ENCODE measurements around the gene ANK2.

ANK2 gene

DNA sequence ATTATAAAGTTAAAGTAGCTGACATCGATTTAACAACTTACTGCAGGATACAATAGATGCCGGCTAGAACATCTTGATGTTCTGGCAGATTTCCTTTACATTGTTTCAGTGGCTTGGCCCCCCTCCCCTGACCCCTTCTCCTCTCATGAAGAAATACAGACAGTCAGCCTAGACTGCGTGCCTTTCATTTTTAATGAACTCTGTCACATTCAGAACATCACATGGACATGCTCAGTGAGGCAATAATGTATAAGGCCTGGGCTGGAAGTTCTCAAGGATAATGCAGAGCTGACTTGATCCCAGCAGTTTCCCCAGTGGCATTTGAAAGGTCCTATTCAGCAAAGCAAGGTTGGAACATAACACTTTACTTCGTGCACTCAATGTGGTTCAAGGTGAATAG is 239.2 kb downstream of the ANK2 start:
- DNase-seq (ENCODE audit: low read depth in 2 of 2) = no peak

DNA sequence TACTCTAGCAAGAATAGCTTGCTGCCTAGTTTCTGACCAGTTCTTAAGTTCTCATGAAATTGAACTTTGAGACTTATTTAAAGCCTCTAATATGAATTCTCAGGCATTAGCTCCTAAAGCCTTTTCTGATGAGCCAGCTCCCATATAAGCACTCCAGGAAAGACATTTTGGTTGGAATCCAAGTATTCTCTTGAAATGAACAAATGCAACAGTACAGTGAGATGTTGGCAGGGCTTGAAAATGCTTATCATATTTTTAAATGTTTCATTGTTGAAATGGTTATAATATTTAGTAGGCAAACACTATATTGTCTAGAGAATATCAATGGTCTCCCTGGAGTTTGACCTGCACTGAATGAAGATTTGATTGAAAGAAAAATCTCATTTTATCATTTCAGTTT is 240.3 kb downstream of the ANK2 start:
- no peak for DNase-seq (ENCODE audit: low read depth in 2 of 2)

DNA sequence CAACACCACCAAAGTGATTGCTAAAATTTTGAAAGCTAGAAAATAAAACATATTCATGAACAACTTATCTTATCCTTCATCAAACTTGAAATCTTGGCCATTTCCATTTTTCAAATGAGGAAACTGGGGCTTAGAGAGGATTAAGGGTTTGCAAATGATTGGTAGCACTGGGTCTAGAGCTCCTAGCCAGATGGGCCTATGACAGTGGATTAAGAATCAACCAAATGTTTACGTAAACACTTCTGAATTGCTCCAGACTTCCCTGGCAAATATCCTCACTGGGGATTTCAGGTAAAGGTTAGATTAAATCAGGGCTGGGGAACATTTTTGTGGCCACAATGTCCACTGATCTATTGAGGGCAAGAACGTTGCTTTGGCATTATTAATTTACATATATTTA is 241.2 kb downstream of the ANK2 start:
- no peak for DNase-seq (ENCODE audit: low read depth in 2 of 2)

DNA sequence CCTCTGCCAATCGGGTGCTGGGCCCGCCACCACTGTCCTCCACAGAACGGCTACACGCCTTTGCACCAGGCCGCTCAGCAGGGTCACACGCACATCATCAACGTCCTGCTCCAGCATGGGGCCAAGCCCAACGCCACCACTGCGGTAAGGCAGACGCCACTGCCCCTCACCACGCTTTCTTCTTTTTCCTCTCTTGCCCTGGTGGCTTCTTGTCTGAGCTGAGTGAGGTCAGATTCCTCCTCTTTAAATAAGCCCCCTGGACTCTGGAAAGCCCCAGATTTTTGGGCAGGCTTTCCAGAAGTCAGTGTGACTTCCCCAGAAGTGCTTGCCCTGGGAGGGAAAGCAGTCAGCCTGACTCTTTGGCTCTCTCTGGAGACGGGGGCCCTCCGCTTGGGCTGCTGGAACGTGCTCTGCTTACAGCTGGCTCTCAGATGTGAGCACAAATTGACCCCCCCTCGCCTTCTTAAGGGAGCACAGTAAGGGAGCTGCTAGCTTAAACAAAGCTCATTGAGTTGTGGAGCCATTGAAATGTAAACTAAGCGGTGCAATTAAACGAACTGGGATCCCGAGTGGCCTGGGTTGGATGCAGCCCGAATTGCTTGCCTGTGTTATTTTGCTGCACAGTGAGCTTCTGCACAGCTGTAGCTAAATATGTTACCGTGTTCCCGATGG is 243.1 kb downstream of the ANK2 start:
- DNase-seq (ENCODE audit: low read depth in 2 of 2) = no peak

DNA sequence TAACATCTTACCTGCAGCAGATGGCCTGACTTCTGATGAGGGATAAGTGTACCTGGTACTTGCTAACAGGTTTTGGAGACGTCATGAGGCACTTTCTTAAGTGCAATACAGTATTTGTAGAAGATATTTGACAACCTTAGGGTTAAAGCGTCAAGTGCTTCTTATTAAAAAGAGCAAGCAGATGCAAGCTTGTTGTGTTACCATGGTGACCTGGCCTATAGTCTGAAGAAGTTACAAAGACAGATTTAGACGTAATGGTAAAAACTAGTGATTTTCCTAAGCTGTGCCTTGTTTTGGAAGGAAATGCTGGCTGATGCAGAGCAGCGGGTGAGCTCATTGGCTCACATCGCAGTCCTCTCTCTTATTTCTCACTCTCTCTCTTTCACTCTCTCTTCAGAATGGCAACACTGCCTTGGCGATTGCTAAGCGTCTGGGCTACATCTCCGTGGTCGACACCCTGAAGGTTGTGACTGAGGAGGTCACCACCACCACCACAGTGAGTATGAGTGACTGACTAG is 243.6 kb downstream of the ANK2 start:
- no peak for DNase-seq (ENCODE audit: low read depth in 2 of 2)

DNA sequence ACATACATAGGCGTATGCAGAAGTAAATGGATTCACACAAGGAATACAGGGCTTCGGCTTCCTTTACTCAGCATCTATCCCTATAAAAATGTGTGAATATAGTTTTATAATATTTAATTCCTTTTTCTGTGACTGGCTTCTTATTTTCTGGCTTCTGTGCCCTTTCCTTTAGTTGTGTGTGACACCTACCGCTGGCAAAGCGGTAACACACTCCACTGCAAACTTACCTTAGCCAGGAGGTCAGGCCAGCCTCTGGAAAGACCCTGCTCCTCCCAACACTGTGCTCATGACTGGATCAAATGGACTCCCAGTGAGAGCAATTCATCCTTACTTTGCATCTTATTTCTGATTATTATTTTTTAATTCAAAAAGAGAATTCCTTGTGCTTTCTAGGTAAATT is 244.2 kb downstream of the ANK2 start:
- DNase-seq (ENCODE audit: low read depth in 2 of 2) = no peak

DNA sequence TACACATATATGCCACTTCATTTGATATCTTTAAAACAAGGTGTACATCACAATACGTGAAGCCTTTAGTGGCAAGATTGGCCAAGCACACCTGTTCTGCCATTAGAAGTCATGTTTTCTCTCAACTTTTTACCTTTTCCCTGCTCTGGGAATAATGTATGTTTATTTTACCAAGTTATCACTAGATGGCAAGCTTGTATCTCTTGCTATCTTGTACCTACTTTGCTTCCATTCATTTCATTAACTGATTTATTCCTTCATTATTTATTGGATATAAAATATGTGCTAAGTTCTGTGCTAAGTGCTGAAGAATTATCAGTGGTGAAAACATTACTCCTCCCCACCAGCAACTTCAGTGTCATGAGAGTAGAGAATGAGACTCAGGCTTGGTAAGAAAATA is 245.5 kb downstream of the ANK2 start:
- no peak for DNase-seq (ENCODE audit: low read depth in 2 of 2)

DNA sequence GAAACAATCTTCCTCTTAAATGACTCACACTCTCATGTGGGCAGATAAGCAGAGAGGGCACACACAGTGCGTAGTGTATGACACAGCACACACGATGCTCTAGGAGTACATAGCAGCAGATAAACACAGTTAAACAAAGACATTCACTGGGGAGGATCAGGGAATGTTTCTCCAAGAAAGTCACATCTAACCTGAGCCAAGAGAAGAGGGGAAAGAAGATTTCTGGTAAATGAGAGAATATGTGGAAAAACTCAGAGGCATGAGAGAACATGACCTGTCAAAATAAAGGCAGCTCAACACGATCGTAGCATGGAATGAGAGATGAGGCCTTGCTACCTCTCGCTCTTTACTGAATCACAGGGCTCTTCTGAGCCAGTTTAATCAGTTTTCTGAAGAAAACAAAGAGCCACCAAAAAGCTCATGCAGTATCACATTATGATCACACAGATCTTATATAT is 251.0 kb downstream of the ANK2 start:
- DNase-seq (ENCODE audit: low read depth in 2 of 2) = no peak

DNA sequence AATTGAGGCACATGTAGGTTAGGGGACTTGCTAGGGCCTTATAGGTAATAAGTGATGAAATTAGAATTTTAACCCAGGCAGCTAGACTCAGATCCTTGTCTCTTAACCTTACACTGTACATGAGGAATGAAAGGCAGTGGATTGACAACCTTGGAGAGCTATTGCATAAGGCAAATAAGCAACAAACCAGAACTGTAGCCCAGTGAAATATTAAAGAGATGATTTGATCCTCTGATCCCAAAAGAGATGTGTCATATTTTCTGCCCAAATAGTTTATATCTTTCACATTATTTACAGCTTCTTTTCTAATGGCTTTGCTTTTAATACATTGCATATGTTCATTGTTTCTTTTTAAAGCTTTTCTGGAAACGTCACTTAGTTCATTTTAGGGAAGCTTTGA is 252.6 kb downstream of the ANK2 start:
- DNase-seq (ENCODE audit: low read depth in 2 of 2) = no peak

DNA sequence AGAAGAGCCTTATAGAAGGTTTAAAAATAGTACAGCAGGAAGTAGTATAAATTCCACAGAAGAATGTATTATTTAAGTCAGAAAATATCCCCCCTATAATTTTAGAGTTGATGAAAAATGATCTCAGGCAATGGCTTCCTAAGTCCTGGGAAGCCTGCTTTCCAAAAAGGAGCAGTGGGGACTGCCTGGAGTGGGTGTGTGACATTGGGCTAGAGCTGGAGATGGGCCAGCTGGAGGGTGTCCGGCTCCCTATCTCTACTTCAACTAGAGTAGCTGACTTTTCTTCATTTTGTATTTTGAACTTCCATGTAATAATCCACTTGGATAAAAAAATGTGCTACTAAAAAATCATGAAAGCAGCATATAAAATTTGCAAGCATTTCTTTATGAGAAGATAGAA is 253.9 kb downstream of the ANK2 start:
- DNase-seq (ENCODE audit: low read depth in 2 of 2) = no peak

DNA sequence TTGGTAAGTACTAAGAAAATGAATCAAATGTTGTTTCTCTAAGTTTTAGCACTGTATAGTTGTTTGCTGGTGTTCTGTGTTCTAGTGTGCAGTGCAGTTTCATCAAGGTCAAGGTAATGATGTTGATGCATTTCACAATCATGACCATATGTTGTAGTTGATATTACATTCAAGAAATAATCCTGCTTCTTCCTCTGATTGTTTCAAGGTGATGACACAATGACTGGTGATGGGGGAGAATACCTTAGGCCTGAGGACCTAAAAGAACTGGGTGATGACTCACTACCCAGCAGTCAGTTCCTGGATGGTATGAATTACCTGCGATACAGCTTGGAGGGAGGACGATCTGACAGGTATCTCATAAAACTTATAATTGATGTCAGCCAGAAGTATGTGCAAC is 261.6 kb downstream of the ANK2 start:
- DNase-seq (ENCODE audit: low read depth in 2 of 2) = no peak

DNA sequence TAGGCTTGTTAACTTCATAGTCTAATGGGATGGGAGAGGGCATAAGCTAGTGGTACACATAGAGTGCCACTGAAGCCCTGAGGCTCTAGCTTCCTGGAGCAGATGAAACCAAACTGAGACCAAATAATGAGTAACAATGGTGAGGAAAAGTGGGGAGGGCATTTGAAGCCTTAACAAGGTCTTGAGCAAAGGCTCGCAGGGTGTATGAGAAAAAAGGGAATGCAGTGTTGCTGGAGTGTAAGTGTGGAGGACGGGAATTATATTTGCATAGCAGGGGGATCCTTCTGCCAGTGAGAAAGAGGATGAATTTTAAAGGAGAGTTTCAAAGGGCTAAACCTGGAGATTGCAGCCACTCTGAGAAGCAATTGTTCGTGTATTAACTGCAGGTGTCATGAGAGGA is 263.1 kb downstream of the ANK2 start:
- DNase-seq (ENCODE audit: low read depth in 2 of 2) = no peak

DNA sequence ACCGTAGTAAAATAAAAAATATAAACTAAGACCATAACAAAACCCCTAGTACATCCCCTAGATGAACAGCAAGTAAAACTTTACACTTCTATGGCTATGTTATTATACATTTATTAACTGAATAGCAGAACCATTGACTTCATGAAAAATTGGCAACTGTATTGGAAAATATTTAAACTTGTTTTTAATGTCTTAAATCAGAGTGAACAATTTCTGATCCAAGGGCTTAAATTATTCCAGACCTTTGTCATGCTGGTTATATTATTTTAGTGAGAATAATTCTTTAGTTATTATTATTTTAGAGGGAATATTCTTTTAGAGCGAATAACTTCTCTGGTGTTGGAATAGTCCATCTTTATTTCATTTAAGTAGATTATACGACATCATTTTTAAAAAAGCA is 265.0 kb downstream of the ANK2 start:
- DNase-seq (ENCODE audit: low read depth in 2 of 2) = no peak

DNA sequence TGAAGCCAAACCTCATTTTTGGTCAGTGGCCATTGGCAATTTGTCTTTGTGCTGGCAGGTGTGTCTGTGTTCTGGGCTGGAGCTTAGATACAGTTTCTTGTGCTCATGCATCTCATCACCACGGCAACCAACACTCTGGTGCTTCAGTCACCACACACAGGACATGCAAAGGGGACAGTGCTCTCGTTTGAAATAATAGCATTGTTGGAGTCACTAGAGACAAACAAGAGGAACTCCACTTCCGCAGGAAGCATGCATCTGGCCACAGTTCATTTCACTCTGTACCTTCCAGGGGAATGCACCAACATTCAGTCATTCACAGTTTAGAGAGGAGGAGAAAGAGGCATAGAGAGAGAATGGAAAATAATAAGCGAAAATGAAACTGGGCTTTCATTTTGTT is 267.4 kb downstream of the ANK2 start:
- no peak for DNase-seq (ENCODE audit: low read depth in 2 of 2)

DNA sequence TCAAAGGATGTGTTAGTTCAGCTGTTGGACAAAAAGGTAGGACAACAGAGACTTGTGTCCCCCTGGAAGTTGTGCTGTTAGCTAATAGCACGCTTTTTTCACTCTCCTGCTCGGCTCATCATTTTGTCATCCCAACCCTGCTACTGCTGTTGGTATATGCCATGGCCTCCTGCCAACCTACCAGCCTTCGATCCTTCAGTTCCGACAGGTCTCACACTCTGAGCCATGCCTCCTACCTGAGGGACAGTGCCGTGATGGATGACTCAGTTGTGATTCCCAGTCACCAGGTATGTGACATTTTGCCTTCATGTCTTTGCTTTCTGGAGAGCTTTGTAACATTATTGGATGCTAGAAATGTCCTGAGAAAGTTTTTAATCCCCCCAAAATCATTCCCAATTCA is 268.1 kb downstream of the ANK2 start:
- DNase-seq (ENCODE audit: low read depth in 2 of 2) = no peak

DNA sequence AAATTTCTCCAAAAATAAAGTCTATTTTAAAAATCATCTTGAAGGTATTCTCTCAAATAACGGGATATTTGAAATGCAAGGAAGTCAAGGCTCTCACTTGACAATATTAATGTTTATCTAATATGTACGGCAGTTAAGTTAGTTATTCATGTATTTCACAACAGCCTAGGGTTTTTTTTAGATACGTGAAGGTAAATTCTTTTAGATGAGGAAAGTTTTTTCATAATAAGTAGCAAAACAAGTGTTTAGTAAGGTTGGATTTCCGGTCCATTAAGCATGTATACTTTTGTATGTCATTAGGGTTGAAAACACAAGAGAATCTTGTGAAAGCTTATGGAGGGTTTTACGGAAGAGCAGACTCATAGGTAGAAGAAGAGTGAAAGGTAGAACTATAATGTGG is 273.3 kb downstream of the ANK2 start:
- no peak for DNase-seq (ENCODE audit: low read depth in 2 of 2)

DNA sequence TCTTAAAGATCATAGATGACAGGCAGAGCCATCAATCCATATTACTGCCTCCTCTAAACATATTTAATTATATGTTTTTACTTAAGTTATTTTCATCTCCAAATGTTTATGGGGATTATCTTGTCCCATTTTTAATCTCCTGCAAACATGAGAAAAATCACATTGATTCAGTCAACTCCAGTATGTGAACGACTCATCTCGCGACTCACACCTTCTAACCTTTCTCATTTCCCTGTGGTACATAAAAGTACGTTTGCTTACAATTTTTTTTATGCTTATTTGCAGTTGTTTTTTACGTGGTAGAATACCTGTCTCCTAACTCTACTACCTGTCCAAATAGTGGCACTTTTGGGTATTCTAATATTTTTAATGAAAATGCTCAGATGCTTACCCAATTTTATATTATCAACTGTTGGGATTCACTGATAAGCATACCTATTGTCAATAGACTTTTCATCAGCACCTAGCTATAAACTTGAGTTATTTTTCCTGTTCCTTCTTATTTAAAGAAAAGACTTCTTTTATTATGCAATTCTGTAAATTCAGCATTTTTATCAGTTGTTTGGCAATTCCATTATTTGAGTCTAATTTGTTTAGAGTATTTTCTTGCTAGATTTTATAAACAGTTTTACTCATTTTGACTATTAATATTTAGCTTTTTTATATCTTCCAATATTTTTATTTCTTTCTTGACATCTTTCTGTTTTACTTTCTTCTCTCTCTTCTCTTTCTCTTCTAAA is 276.6 kb downstream of the ANK2 start:
- DNase-seq (ENCODE audit: low read depth in 2 of 2) = no peak

DNA sequence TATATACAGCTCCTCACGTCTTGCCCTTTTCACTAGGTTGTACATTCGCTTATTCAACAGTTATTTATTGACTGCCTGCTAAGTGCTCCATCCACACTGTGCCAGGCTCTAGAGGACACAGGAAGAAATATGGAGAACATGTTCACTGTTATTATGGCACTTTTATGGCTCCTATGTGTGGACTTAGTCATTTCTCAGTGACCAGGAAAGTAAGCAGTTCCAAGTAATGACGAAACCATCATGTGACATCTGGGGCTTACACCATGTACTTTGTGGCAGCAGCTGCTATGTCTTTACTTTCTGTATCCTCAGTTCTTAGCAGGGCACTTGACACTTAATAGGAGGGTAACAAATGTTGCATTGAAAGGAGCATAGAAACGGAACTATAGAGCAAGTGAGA is 278.0 kb downstream of the ANK2 start:
- no peak for DNase-seq (ENCODE audit: low read depth in 2 of 2)

DNA sequence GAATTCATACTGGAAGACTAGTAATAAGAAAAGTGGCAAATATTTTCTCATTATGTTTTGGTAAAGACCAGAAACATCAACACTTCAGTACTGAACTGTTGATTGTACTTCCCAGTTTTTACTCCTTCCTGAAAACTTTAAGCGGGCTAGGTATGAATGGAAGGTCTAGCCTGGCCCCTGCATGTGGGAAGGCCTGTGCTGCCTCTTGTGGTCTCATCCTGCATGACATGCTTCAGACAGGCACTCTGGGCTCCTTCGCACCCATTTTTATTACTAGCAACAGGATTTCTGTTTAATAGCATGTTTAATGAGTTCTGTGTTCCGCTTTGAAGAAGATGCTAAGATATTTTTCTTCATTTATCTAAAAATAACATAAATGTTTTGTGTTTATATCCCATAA is 279.1 kb downstream of the ANK2 start:
- no peak for DNase-seq (ENCODE audit: low read depth in 2 of 2)

DNA sequence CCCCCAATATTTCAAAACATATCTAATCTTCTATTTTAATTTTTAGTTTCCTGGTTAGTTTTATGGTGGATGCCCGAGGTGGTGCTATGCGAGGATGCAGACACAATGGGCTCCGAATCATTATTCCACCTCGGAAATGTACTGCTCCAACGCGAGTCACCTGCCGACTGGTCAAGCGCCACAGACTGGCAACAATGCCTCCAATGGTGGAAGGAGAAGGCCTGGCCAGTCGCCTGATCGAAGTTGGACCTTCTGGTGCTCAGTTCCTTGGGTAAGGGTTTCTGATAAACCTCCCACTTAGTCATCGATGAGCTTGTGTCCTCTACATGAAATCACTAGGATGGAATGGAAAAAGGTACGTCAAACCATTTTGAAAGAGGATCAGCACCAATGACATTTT is 280.7 kb downstream of the ANK2 start:
- no peak for DNase-seq (ENCODE audit: low read depth in 2 of 2)

DNA sequence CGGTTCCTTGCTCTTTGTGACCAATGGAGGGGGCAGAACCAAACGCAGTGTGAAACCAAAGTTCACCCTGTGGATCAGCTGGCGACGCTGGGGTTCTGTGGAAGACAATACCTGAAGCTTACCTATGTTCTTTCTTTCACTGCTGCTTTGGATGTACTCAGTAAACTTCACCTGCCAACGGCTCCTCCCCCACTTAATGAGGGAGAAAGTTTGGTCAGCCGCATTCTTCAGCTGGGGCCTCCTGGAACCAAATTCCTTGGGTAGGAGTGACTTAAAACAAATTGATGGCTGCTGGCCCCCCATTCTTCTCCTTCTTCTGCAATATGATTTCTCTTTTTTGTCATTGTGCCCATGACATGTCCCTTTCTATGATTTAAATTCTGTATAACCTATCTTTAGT is 282.4 kb downstream of the ANK2 start:
- DNase-seq (ENCODE audit: low read depth in 2 of 2) = no peak

DNA sequence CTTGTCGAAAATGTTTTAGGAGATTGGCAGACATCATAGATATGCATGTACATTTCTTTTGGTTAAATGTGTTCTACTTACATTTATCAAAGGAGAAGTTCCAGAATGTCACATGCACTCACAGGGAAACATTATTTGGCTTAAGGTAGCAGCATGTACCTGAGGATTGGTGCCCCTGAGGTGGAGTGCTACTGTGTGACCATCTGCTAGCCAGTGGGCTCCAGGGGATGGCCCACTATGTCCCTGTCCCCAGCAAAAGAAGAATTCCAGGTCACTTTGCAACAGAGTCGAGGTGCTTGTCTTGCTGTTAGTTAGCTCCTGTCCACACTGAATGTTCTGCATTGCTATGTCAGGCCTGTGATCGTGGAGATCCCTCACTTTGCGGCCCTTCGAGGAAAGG is 283.2 kb downstream of the ANK2 start:
- no peak for DNase-seq (ENCODE audit: low read depth in 2 of 2)

DNA sequence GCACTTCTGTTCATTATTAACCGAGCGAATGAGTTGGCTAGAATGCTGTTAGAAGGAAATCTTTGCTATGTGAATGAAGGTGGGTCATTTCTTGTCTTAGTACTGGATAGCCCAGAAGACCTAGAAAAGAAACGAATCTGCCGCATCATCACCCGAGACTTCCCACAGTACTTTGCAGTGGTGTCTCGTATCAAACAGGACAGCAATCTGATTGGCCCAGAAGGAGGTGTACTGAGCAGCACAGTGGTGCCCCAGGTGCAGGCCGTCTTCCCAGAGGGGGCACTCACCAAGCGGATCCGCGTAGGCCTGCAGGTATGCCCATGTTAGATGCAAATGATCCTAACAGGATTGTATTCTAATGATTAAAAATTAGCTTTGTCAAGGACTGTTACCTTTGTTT is 286.3 kb downstream of the ANK2 start:
- DNase-seq (ENCODE audit: low read depth in 2 of 2) = no peak

DNA sequence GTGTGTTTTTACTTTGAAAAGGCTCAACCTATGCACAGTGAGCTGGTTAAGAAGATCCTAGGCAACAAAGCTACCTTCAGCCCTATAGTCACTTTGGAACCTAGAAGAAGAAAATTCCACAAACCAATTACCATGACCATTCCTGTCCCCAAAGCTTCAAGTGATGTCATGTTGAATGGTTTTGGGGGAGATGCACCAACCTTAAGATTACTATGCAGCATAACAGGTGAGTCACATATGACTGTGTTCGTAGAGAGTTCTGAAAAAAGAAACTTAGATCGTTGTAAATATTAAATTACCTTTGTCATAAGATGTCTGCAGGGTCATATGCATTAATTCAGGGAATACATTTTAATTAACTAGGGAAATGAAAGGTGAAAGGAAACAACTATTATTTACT is 287.1 kb downstream of the ANK2 start:
- no peak for DNase-seq (ENCODE audit: low read depth in 2 of 2)
